Neural cell (in vitro differentiated cells): ENCODE measurements around the gene EEF1B2. TPM values are rescaled to one million over a fixed set of nuclear protein-coding genes. Genes with fewer than 3 reads are reported as not detected.

Source experiments
- H2AFZ ChIP-seq: fragments of 200-600, 300-800 bp; sonication (generic), shearing (Covaris generic); 2 replicates; pipeline ENCODE4 v1.6.0; 2014; ENCODE audit warnings: low read depth, mild to moderate bottlenecking, antibody characterized with exemption, low read length, moderate library complexity
- H3F3A ChIP-seq: fragments of 200-600 bp; shearing (Covaris generic); 2 replicates; pipeline ENCODE4 v1.6.1; 2016; ENCODE audit warnings: mild to moderate bottlenecking, moderate library complexity, mixed read lengths, antibody characterized with exemption, low read length; ENCODE audit not compliant: insufficient read depth, poor library complexity, severe bottlenecking
- H3K27ac ChIP-seq: fragments of 200-600, 300-800 bp; sonication (generic), shearing (Covaris generic); 2 replicates; pipeline ENCODE4 v1.5.1; 2014; ENCODE audit warnings: mild to moderate bottlenecking, low read length, moderate library complexity
- H3K27me3 ChIP-seq: fragments of 300-800, 200-600 bp; sonication (generic), shearing (Covaris generic); 2 replicates; pipeline ENCODE4 v1.6.0; 2014; ENCODE audit warnings: mild to moderate bottlenecking, low read depth, low read length, moderate library complexity; ENCODE audit not compliant: insufficient read depth
- H3K36me3 ChIP-seq: fragments of 300-800, 200-600 bp; sonication (generic), shearing (Covaris generic); 2 replicates; pipeline ENCODE4 v1.5.1; 2014; ENCODE audit warnings: mild to moderate bottlenecking, antibody characterized with exemption, low read length, moderate library complexity; ENCODE audit not compliant: insufficient read depth
- H3K4me2 ChIP-seq: fragments of 300-800, 200-600 bp; sonication (generic), shearing (Covaris generic); 2 replicates; pipeline ENCODE4 v1.6.0; 2014; ENCODE audit warnings: mild to moderate bottlenecking, low read length
- H3K4me3 ChIP-seq: fragments of 300-800, 200-600 bp; sonication (generic), shearing (Covaris generic); 2 replicates; pipeline ENCODE4 v1.5.1; 2014; ENCODE audit warnings: mild to moderate bottlenecking, low read length, moderate library complexity
- H3K79me2 ChIP-seq: fragments of 200-600 bp; shearing (Covaris generic); replicated peaks from 2 replicates; pipeline ENCODE4 v1.6.0; 2014; ENCODE audit warnings: mild to moderate bottlenecking, low read length, moderate library complexity; ENCODE audit not compliant: insufficient read depth
- H3K9ac ChIP-seq: fragments of 300-800, 200-600 bp; sonication (generic), shearing (Covaris generic); 2 replicates; pipeline ENCODE4 v1.6.1; 2016; ENCODE audit warnings: mild to moderate bottlenecking, low read length, mixed read lengths
- H3K9me2 ChIP-seq: fragments of 200-600 bp; shearing (Covaris generic); 2 replicates; pipeline ENCODE4 v1.6.1; 2016; ENCODE audit warnings: mild to moderate bottlenecking, low read length, mixed read lengths; ENCODE audit not compliant: insufficient read depth
- H3K9me3 ChIP-seq: fragments of 200-600, 300-800 bp; sonication (generic), shearing (Covaris generic); 2 replicates; pipeline ENCODE4 v1.6.1; 2016; ENCODE audit warnings: mild to moderate bottlenecking, mixed run types, low read length, moderate library complexity, mixed read lengths
- H4K20me1 ChIP-seq: fragments of 200-600 bp; shearing (Covaris generic); 2 replicates; pipeline ENCODE4 v1.6.1; 2016; ENCODE audit warnings: mild to moderate bottlenecking, mixed run types; ENCODE audit not compliant: insufficient read depth
- EP300 ChIP-seq: fragments of 450-650 bp; conservative IDR thresholded peaks from 2 replicates; pipeline ENCODE4 v1.6.1; 2014; ENCODE audit warnings: antibody characterized with exemption, mild to moderate bottlenecking, moderate library complexity; ENCODE audit not compliant: poor library complexity, severe bottlenecking
- EZH2 ChIP-seq: fragments of 200-600, 300-800 bp; shearing (Covaris generic), sonication (generic); IDR thresholded peaks from 2 replicates; pipeline ENCODE4 v1.6.1; 2014; ENCODE audit warnings: antibody characterized with exemption, low read length, borderline replicate concordance, mild to moderate bottlenecking; ENCODE audit not compliant: insufficient read depth, poor library complexity, severe bottlenecking
- MXI1 ChIP-seq: fragments of 450-650 bp; conservative IDR thresholded peaks from 2 replicates; pipeline ENCODE4 v1.6.1; 2014; ENCODE audit warnings: antibody characterized with exemption, mild to moderate bottlenecking; ENCODE audit not compliant: poor library complexity, severe bottlenecking
- POLR2AphosphoS5 ChIP-seq: IDR thresholded peaks from 2 replicates; pipeline ENCODE4 v1.6.1; 2012
- RAD21 ChIP-seq: fragments of 450-650 bp; conservative IDR thresholded peaks from 2 replicates; pipeline ENCODE4 v1.6.1; 2014; ENCODE audit warnings: antibody characterized with exemption, mild to moderate bottlenecking, moderate library complexity
- SMC3 ChIP-seq: fragments of 450-650 bp; conservative IDR thresholded peaks from 2 replicates; pipeline ENCODE4 v1.6.1; 2014; ENCODE audit warnings: antibody characterized with exemption, mild to moderate bottlenecking, moderate library complexity; ENCODE audit not compliant: poor library complexity
- TAF1 ChIP-seq: IDR thresholded peaks from 2 replicates; pipeline ENCODE4 v1.6.1; 2012; ENCODE audit warnings: low read depth
- polyA plus RNA-seq: library from polyadenylated mRNA; depleted of rRNA; stranded (reverse); fragments of >200 nt; gene quantifications from 2 replicates; pipeline ENCODE4 v1.2.3, GENCODE V29; 2014
- TF ChIP-seq, protein P1 (sequence below): fragments of 450-650 bp; IDR thresholded peaks from 2 replicates; pipeline ENCODE4 v1.5.1; 2014; ENCODE audit warnings: antibody characterized with exemption, mild to moderate bottlenecking, moderate library complexity; ENCODE audit not compliant: poor library complexity, severe bottlenecking
- TF ChIP-seq, protein P2 (sequence below): IDR thresholded peaks from 2 replicates; pipeline ENCODE4 v1.6.1; 2012; ENCODE audit warnings: borderline replicate concordance

Gene EEF1B2
- polyA plus RNA-seq, 1 donor from 2014 or later, result 551 TPM

DNA sequence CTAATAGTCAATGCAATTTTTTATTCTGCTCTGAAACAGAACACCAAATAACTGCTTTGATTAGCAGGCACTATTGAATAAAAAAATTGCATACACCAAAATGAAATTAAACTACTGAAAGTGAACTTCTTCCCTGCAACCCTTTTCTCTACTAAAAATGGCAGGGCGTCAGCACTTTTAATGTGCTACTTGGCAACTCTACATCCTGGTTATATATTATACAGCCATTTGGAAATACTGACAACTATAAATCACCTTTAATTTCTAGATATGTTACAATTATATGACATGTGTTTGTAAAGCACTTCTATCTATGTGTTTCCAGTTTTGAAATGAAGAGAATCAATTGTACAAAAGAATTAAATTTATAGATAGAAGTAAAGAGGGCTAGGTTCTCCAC is 10.4 kb upstream of the EEF1B2 start:
- Histone ChIP-seq H3K9ac (no peak overlapping the region), H2AFZ (no peak overlapping the region), H3K4me3 (no peak overlapping the region), H4K20me1 (no peaks in the 10 kb centered on the region), H3K4me2 (no peak overlapping the region), H3K27ac (no peak overlapping the region), H3K36me3 (peaks cover 9% of the 10 kb centered on the region), H3K79me2 (peaks cover 25% of the 10 kb centered on the region), H3K9me2 (no peaks in the 10 kb centered on the region), H3F3A (no peaks in the 10 kb centered on the region), H3K9me3 (no peaks in the 10 kb centered on the region), H3K27me3 (no peaks in the 10 kb centered on the region)
- TF ChIP-seq SMC3 (no peak), EP300 (no peak), TAF1 (no peak), POLR2AphosphoS5 (no peak), MXI1 (no peak), EZH2 (no peak), RAD21 (no peak)
- TF ChIP-seq, protein P1, sequence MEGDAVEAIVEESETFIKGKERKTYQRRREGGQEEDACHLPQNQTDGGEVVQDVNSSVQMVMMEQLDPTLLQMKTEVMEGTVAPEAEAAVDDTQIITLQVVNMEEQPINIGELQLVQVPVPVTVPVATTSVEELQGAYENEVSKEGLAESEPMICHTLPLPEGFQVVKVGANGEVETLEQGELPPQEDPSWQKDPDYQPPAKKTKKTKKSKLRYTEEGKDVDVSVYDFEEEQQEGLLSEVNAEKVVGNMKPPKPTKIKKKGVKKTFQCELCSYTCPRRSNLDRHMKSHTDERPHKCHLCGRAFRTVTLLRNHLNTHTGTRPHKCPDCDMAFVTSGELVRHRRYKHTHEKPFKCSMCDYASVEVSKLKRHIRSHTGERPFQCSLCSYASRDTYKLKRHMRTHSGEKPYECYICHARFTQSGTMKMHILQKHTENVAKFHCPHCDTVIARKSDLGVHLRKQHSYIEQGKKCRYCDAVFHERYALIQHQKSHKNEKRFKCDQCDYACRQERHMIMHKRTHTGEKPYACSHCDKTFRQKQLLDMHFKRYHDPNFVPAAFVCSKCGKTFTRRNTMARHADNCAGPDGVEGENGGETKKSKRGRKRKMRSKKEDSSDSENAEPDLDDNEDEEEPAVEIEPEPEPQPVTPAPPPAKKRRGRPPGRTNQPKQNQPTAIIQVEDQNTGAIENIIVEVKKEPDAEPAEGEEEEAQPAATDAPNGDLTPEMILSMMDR, result no peak
- TF ChIP-seq, protein P2, sequence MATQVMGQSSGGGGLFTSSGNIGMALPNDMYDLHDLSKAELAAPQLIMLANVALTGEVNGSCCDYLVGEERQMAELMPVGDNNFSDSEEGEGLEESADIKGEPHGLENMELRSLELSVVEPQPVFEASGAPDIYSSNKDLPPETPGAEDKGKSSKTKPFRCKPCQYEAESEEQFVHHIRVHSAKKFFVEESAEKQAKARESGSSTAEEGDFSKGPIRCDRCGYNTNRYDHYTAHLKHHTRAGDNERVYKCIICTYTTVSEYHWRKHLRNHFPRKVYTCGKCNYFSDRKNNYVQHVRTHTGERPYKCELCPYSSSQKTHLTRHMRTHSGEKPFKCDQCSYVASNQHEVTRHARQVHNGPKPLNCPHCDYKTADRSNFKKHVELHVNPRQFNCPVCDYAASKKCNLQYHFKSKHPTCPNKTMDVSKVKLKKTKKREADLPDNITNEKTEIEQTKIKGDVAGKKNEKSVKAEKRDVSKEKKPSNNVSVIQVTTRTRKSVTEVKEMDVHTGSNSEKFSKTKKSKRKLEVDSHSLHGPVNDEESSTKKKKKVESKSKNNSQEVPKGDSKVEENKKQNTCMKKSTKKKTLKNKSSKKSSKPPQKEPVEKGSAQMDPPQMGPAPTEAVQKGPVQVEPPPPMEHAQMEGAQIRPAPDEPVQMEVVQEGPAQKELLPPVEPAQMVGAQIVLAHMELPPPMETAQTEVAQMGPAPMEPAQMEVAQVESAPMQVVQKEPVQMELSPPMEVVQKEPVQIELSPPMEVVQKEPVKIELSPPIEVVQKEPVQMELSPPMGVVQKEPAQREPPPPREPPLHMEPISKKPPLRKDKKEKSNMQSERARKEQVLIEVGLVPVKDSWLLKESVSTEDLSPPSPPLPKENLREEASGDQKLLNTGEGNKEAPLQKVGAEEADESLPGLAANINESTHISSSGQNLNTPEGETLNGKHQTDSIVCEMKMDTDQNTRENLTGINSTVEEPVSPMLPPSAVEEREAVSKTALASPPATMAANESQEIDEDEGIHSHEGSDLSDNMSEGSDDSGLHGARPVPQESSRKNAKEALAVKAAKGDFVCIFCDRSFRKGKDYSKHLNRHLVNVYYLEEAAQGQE, result no peak

DNA sequence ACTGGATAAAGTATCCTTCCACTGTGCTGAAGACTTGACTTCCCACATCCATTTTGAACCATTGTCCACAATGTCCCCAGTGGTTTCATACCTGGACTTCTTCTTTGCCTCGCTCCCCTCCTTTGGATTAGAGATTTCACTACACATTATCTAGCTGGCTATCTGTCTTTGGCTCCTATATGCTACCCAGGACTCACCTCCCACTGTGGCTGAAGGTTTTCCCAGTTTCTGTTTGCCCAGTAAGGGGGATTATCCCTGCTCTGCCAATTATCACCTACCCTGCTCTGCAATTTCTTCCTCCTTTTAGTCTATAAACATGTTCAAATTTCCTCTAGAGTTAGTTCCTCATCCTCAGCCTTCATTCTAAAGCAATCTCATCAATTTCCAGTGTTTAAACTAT is 9.5 kb upstream of the EEF1B2 start:
- H2AFZ ChIP-seq, result no peak overlapping the region
- peaks cover 28% of the 10 kb centered on the region for H3K79me2 ChIP-seq
- TF ChIP-seq TAF1, result no peak
- H3K4me2 ChIP-seq, result no peak overlapping the region
- no peaks in the 10 kb centered on the region for H3K9me2 ChIP-seq
- no peaks in the 10 kb centered on the region for H4K20me1 ChIP-seq
- no peaks in the 10 kb centered on the region for H3K27me3 ChIP-seq
- H3K4me3 ChIP-seq, result no peak overlapping the region
- H3K9ac ChIP-seq, result no peak overlapping the region
- no peak overlapping the region for H3K27ac ChIP-seq
- H3K9me3 ChIP-seq, result no peaks in the 10 kb centered on the region
- H3K36me3 ChIP-seq, result peaks cover 9% of the 10 kb centered on the region
- H3F3A ChIP-seq, result no peaks in the 10 kb centered on the region

DNA sequence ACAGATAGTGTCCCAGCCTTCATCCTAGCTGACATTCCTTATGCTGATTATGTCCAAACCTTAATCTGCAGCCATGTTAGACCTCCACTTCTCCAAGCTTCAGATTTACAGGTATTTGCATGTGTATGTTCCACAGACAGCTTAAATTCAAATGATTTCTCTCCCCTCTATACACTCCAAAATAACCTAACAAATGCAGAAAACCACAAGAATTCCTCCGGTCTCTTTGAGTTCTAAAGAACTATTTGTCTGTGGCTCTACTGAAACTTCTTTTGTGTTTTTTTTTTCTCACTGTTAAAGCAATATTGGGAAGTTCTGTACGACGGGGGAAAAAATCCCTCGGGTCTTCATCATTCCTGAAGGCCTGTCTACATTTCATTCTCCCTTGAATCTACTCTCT is 9.1 kb upstream of the EEF1B2 start:
- no peak overlapping the region for H3K4me2 ChIP-seq

More for the DNA sequence above, 9.1 kb upstream of the EEF1B2 start:
- Histone ChIP-seq H3K27me3 (no peaks in the 10 kb centered on the region), H3K4me3 (no peak overlapping the region), H4K20me1 (no peaks in the 10 kb centered on the region), H2AFZ (no peak overlapping the region), H3K27ac (no peak overlapping the region), H3F3A (no peaks in the 10 kb centered on the region), H3K9me3 (no peaks in the 10 kb centered on the region), H3K9me2 (no peaks in the 10 kb centered on the region), H3K79me2 (peaks cover 28% of the 10 kb centered on the region), H3K9ac (no peak overlapping the region), H3K36me3 (peaks cover 9% of the 10 kb centered on the region)
- TF ChIP-seq POLR2AphosphoS5, result no peak
- TF ChIP-seq, protein P2, result no peak
- no peak for TF ChIP-seq EZH2
- TF ChIP-seq EP300, result no peak
- TF ChIP-seq SMC3, result no peak
- TF ChIP-seq, protein P1, result no peak
- no peak for TF ChIP-seq TAF1
- no peak for TF ChIP-seq MXI1
- TF ChIP-seq RAD21, result no peak
